HG02973 (cell line): ENCODE measurements around the gene RHOC.

Experiments used
- ATAC-seq: cut with Tn5 transposase; IDR thresholded peaks from one replicate; pipeline ENCODE4 v1.9.1; 2021; ENCODE audit warnings: moderate library complexity; ENCODE audit not compliant: unreplicated experiment

Gene RHOC

GRCh38 chr1:112702420-112703261 is 4.3 kb downstream of the RHOC start:
- ATAC-seq, result no peak

DNA sequence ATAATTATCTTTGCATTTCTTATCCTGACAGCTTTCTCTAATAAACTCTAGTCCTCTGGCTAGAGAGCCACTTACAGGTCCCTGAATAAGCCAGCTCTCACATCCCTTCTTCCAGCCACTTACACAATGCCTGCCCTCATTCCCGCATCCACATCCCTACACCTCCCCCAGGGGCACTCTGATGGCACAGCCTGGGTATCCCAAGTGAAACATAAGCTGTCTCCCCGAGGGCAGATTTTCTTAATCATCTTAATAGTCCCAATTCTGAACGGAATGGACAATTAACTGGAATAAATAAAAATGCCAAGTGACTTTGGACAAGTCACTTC is 4.9 kb downstream of the RHOC start:
- ATAC-seq, result no peak

DNA sequence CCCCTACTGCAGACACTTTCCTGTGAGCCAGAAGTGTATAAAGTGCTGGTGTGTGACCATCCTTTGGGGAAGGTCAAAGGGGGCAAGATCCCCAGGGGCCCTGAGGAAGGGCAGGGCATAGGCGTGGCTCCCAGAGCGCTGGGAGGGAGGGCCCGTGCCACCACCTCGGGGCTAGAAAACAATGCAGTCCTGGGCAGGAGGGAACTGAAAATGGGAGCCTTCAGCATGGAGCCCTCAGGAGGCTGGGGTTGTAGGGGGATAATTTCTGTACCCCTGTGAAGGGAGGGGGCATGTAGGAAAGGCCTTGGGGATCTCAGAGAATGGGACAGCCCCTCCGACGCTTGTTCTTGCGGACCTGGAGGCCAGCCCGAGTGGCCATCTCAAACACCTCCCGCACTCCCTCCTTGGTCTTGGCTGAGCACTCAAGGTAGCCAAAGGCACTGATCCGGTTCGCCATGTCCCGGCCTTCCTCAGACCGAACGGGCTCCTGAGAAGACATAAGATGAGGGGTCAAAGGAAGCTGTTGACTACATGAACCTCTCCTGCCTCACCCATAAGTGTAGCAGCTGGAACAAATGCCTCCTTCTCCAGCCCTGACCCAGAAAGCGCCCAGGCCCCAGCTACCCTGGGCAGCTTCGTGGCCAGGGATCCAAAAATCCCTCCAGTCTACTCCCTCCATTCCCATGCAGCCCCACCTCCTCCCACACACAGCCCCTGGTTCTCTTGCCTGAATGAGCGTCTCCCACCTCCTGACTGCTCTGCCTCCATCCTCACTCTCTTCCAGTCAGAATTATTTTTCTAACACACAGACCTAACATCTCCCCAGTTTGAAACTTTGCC is 5.5 kb downstream of the RHOC start:
- ATAC-seq, result no peak

- peak; percentile 37 for ATAC-seq
Observed at GRCh38 chr1:112700290-112701226, 6.4 kb downstream of the RHOC start.

DNA sequence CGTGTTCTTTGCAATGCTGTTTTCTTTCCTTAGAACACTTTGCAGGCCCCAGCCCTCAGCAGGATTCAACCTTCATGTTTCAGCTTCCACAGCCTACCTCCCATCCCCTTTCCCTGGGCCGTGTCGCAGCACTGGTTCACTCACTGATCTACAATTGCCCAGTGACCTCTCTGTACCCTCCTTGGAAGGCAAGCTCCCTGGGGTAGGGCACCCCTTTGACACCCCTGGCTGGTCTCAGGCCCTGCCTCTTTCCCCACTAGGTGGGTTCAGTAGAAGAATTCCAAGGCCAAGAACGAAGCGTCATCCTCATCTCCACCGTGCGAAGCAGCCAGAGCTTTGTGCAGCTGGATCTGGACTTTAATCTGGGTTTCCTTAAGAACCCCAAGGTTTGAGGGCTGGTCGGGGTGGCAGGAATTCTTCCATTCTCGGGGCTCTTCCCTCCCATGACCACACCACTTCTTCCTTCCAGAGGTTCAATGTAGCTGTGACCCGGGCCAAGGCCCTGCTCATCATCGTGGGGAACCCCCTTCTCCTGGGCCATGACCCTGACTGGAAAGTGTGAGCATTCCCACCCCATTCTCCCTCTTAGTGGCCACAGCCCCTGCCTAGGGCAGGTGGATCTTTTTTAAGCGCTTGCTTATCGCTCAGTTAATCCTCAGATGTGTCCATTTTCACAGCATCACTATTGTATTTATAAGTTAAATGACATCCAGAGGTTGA is 7.3 kb downstream of the RHOC start:
- no peak for ATAC-seq

DNA sequence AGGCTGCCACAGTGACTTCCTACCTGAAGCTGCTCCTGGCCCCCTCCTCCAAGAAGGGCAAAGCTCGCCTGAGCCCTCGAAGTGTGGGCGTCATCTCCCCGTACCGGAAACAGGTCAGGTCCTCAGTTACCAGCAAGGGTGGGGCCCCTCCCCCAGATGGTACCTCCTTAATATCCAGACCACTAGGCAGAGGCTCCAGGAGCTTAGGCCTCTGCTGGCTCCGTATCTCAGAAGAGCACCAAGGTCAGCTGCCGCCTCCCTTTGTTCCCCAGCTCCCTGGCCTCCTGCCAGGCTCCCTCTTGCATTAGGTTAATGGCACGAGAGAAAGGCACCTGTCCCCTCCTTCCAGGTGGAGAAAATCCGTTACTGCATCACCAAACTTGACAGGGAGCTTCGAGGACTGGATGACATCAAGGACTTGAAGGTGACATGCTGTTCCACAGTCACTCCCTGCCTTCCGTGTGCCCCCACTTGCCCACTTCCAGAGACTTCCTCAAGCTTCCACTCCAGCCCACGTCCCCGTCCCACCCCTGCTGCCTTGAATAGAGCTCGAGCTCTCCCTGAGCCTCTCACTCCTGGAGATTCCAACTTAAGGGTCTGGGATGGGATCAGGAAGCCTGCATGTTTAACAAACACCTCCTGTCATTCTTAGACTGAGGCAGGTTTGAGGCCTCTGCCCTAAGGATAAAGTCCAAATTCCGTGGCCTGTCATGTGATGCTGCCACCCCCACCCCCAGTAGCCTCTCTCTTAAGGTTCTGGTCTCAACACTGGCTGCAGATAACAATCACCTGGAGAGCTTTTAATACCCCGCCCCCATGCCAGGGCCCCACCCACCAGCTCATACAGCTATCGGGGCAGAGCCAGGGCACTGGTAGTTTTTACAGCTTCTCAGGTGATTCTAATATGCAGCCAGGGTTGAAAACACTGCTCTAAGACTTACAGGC is 8.3 kb downstream of the RHOC start:
- no peak for ATAC-seq

GRCh38 chr1:112697781-112698201 is 9.1 kb downstream of the RHOC start:
- no peak for ATAC-seq

DNA sequence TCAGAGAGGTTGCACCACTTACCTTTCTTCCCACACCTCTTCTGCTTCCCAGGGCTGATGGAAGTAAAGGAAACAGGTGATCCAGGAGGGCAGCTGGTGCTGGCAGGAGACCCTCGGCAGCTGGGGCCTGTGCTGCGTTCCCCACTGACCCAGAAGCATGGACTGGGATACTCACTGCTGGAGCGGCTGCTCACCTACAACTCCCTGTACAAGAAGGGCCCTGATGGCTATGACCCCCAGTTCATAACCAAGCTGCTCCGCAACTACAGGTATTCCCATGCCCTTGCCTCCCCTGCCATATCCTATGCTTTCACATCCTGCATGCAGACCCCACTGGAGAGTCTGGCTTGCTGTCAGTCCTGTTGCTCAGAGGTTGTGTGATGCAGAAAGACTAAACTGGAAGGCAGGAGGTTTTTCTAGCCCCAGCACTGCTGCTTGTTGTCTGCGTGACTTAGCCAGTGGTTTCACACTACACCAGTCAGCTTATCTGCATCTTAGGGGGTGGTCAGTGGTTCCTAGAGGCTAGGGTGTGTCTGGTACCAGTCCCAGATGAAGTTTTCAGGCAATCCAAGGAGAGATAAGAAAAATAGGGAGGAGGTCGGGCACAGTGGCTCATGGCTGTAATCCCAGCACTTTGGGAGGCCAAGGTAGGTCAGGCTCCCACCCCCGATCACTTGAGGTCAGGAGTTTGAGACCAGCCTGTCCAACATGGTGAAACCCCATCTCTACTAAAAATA is 10.2 kb downstream of the RHOC start:
- ATAC-seq, result no peak

- no peak for ATAC-seq
Observed at GRCh38 chr1:112695276-112695675, 11.7 kb downstream of the RHOC start.

DNA sequence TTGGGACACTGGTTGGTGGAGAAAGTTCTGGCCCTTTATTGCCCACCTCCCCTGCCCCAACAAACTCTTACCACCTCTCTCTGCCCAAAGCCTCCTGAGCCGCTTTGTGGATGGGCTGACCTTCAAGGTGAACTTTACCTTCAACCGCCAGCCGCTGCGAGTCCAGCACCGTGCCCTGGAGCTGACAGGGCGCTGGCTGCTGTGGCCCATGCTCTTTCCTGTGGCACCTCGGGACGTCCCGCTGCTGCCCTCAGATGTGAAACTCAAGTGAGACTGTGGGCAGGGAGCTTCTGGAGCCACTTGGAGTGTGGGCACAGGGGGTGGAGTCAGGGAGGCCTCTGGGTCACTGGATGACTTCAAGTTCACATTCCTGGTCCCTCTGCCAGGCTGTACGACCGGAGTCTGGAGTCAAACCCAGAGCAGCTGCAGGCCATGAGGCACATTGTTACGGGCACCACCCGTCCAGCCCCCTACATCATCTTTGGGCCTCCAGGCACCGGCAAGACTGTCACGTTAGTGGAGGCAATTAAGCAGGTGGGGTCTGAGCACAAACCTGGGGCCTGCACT is 12.5 kb downstream of the RHOC start:
- no peak for ATAC-seq

- no peak for ATAC-seq
Observed at GRCh38 chr1:112693821-112694220, 13.1 kb downstream of the RHOC start.

DNA sequence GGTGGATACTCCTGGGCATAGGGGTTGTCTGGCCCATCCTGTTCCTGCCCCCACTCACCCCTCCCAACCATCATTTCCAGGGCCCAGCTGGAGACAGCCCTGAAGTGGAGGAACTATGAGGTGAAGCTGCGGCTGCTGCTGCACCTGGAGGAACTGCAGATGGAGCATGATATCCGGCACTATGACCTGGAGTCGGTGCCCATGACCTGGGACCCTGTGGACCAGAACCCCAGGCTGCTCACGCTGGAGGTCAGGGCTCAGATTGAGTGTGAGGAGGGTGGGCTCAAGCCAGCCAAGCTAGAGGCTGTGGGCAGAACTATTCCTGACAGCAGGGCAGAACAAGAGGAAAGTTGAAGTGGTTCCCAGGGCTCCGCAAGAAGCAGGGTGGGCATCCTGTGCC is 14.2 kb downstream of the RHOC start:
- ATAC-seq, result no peak

DNA sequence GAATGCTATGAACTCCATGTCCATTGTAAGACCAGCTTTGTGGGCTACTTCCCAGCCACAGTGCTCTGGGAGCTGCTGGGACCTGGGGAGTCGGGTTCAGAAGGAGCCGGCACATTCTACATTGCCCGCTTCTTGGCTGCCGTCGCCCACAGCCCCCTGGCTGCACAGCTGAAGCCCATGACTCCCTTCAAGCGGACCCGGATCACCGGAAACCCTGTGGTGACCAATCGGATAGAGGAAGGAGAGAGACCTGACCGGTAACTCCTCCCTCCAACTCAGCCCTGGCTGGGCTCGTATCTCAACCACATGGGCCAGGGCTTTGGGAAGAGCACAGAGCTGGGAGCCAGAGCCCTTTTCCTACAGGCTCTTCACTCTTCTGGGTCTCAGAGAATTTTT is 17.1 kb downstream of the RHOC start:
- no peak for ATAC-seq

DNA sequence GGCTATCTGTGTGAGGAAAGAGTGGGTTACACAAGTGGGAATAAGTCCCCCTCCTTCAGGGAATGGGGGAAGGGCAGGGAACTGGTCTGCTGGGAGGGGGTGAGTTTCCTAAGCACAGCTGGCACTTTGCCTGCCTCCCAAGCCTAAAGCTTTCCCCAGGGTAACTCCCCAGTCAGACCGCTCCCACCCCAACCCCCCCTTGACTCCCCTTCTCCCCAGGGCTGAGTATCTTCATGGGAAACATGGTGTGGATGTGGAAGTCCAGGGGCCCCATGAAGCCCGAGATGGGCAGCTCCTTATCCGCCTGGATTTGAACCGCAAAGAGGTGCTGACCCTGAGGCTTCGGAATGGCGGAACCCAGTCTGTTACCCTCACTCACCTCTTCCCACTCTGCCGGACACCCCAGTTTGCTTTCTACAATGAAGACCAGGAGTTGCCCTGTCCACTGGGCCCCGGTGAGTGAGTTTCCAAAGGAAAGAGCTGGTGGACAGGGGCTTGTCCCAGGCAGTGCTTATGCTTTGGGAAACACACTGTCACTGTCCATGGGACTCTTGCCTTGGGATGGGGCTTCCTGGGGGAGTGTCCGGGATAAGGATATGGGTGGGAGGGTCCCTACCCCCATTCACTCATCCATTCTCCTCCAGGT is 17.6 kb downstream of the RHOC start:
- no peak for ATAC-seq

DNA sequence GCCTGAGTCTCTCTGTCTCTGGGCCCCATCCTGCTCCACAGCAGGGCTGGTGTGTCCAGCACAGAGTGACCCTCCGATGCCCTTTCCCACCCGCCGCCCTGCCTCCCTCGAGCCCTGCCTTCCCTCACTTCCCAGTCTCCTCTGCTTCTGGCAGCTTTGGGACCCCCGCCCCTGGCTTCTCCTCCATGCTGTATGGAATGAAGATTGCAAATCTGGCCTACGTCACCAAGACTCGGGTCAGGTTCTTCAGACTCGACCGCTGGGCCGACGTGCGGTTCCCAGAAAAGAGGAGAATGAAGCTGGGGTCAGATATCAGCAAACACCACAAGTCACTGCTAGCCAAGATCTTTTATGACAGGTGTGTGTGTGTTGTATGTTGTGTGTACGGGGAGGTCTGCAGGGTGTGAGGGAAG is 18.1 kb downstream of the RHOC start:
- no peak for ATAC-seq

- ATAC-seq, result no peak
Observed at GRCh38 chr1:112687785-112688496, 19.0 kb downstream of the RHOC start.

DNA sequence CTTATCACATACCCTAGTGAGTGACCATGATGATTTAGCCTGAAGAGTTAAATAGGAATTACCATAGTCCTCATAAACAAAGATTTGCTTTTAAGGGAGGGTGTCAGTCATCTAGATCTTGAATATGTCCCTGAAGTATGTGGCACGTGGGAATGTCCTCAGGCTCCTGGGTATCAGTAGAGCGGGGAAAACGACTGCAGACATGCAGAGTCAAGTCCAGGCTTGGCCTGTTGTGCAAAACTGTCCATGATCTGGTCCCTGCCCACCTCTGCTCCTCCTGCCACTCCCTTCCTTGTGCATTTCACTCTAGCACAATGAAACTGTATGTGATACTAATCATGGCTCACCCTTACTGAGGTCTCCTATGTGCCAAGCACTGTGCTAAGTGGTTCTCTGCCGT is 19.6 kb downstream of the RHOC start:
- no peak for ATAC-seq
